Putamen (tissue), 1 donor: Measurements from ENCODE around the gene FCER1G.

Source experiments
- DNase-seq: peaks from one replicate; pipeline ENCODE4 v3.0.0-alpha.2; 2016; ENCODE audit warnings: low spot score

Gene FCER1G

DNA sequence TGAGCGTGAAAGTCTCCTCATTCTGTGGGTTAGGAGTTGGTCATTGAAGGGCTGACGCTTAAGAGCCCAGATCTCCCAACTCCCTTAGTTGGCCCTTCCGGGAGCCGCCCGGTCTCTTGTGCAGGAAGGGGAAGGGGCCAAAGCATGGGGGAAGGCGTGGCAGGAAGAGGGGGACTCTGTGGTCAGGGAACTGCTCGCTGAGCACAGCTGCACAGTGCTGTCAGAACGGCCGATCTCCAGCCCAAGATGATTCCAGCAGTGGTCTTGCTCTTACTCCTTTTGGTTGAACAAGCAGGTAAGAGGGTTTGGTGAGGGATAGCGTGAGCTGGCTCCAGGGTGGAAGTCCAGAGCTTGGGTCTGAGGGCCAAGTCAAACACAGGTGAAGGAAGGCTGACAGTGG, at the start of gene FCER1G:
Gene FCER1G (plus strand): TSS at position 220 of the 400 bp plus-strand sequence. CDS start 27 bp downstream, at position 247.
- no peak for DNase-seq

DNA sequence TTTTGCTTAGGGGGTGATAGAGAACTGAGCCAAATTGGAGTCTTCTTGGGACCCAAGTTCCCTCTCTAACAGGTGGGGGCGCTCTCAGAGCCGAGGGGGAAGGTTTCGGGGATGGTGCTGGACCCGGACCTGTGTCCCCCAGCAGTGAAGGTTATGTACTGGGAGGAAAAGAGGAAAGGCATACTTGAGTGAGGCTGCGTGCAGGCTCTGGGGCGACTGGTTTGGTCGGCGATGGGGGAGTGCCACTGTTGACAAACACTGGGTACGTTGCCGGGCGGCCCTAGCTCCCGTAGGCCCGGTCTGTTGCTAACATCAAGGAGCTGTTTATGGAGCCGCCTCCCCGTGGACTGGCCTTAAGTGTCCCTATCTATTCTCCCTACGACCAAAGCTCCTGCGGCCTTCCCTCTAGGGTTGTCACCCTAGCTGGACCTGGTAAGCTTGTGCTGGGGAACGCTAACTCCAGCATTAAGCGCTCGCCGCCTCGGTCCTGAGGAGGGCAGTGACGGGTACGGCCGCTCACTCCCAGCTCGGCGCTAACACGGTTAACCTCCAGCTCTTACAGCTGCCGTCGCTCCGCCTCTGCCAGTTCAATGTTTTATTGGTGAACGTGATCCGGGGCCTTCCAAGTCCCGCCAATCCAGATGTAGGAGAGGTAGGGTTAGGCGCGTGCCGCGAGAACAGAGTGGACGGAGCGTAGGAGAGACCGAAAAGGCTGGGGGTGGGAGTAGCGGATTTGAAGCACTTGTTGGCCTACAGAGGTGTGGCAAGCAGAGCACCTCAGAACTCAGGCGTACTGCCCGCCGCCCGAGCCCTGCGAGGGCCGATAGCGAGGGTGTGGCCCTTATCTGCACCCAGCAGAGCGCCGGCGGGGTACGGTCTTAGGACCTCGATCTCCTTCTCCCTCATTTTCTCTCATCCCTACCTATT, 49.1 kb upstream of the FCER1G start, which contains the start of gene PPOX:
Gene PPOX (plus strand): TSS at position 685 of the 927 bp plus-strand sequence. CDS start 422 bp downstream, outside the sequence.
- DNase-seq = peak; percentile 99

DNA sequence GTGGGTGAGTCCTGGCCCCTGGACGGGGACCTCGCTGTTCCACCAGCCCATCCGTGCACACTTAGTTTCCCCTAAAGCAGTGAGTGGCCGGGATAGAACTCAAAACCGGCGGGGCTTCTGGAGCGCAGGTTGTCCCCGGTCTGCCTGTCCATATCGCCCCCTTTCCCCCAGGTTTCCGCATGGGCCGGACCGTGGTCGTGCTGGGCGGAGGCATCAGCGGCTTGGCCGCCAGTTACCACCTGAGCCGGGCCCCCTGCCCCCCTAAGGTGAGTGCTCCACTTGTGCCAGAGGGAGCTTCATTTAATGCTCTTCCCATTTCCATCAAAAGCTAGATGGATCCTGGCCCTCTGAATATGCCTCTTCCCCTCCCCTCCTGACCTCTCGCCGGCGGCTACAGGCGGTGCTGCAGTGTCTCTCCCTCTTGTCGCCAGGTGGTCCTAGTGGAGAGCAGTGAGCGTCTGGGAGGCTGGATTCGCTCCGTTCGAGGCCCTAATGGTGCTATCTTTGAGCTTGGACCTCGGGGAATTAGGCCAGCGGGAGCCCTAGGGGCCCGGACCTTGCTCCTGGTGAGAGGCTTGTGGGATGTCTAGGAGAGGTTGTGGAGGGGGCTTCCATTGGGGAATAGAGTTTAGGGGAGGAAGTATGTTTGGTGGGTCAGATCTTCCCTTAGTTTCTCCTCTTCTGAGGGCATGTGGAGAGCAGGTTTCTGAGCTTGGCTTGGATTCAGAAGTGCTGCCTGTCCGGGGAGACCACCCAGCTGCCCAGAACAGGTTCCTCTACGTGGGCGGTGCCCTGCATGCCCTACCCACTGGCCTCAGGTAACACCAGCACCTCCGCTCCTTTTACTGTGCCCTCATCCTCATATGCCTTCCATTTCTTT, 48.2 kb upstream of the FCER1G start:
- no peak for DNase-seq

DNA sequence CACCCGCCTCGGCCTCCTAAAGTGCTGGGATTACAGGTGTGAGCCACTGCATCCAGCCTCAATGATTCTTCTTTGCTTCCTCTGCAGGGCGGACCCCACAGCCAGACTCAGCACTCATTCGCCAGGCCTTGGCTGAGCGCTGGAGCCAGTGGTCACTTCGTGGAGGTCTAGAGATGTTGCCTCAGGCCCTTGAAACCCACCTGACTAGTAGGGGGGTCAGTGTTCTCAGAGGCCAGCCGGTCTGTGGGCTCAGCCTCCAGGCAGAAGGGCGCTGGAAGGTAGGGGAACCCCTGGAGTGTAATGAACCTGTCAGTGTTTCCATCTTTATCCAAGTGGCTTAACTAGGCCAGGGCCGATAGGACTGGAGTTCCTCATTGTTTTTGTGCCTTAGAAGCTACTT, 46.2 kb upstream of the FCER1G start:
- no peak for DNase-seq

DNA sequence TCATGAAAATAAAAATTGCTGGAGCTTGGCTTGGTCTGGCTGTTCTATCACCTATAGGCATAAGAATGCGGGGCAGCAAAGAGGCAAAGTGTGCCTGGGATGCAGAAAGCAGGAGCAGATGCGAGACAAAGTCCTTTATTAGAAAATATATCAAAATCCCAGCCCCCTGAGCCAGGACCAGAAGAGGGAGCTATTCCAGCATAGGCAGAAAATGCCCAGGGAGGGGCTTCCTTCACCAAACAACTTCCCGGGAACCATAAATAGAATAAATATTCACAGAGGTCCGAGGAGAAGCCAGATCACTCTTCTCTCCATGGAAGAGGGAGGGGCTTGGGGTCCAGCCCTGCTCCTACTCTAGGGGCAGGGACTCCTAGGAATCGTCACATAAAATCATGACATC, 43.9 kb upstream of the FCER1G start:
- no peak for DNase-seq

GRCh38 chr1:161171696-161172095, 43.4 kb upstream of the FCER1G start:
- no peak for DNase-seq

DNA sequence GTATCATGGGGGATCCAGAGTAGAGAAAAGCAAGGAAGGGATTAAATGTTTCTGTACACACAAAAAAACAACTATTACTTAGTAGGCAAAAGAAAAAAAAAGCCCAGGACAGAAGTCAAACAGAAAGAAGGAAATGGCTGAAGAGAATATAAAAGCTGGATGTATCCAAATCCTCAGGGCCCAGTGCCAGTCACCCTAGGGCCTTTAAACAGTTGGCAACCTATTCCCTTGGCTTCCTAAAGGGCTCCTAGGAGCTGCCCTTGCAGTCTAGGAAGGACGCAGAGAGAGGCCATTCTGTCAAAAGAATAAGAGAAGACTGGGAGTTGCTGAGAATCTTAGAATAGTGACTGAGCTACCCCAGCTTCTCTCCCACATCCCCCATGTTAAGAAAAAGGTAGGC, 42.7 kb upstream of the FCER1G start:
- no peak for DNase-seq

GRCh38 chr1:161172776-161173376, 42.2 kb upstream of the FCER1G start:
- no peak for DNase-seq

DNA sequence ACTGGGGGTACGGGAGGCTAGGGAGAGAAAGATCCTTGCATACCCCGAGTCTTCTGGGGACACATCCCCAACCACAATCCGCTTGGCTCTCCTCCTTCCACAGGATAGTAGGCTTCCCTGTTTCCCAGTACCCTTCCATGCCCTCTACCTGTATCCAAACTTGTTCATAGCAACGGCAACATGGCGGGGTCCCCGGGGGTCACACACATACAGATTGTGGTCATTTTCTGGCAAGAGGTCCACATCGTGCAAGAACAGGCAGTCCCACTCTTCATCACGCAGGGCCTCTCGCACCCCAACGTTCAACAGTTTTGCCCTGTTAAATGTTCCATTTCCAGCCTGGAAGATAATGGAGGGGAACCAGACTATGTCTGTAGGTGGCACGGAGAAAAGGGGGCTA, 41.4 kb upstream of the FCER1G start:
- no peak for DNase-seq

GRCh38 chr1:161174911-161175310, 40.2 kb upstream of the FCER1G start:
- no peak for DNase-seq

DNA sequence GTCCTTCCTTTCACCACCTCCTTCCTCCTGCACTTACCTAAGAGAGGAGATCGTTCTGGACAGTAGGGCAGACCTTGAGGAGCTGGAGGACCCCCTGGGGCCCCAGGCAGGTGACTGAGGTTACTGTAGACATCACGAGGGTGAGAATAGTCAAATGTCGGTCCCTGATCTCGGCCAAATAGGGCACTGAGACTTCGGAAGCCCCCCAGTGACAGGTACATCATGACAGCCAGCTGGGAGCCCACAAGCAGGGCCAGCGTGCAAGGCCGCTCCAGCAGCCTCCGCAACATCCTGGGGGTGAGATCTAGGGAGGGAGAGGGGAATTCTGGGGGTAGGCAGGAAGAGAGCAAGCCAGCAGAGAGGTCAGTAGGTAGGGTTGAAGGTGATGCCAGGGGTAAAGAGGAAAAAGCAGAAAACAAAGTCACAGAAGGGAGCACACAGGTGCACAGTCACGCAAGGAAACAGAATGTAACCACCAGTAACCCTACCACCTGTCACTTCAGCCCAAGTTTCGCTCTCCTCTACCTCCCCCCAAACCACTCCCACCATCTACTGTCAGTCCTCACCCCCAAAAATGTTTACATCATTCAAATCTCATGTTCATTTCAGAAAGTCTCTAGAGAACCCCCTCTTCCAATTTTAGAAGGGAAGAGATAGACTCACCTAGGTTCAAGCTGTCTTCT, 39.2 kb upstream of the FCER1G start:
- DNase-seq = no peak

GRCh38 chr1:161176468-161177111, 38.5 kb upstream of the FCER1G start:
- no peak for DNase-seq

DNA sequence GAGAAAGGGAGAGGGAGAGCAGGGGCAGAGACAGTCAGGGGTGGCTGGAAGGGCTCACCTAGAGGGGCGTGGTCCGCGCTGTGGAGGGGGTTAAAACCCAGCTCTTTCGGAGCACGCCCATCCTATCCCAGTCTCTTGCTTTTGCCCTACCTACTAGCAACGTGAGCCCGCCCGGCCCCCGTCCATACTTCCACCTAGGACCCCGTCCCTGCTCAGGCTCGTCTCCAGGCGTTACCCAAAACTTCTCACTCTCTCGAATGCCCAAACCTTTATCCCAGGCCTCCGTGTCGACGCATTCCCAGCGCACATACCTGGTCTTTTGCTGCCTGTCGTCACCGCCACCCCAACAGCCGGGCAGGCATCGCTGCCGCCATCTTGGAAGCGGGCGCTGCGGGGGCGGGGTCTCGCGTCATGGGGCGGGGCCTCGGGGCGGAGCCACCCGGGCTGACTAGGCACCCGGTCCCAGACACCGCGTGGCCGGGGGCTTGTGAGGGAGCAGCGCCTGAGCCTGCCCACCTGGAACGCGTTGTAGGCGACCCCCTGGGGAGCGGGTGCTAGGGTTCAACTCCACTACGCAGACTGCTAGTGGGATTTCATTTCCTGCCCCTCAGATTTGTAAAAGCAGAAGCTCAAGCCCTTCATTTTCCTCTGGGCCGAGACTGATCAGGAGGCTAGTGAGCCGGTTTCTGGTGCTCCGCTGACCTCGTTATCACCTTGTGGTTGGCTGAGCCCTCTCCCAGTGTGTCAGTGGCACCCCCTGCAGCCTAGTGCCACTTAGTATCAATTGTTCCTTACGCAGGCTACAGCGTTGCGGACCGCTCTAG, 37.8 kb upstream of the FCER1G start, which contains the start of gene B4GALT3:
Gene B4GALT3 (minus strand): TSS at position 396 of the 824 bp plus-strand sequence. CDS start 1,447 bp downstream, outside the sequence.
- peak; percentile 85 for DNase-seq

DNA sequence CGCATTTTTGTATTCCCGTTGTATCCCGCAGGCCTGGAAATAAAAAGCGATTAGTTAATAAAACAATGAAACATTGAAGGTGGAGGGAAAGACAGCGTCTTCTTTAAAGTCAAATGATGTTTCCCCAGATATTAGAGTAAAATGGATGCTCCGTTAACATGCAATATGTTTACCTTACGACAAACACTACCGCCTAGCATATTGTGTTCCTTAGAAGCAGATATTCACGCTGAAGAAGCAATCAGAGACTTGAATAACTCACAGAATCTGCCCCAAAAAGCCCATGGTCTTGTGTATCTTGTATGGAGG, 37.2 kb upstream of the FCER1G start:
- DNase-seq = no peak

- no peak for DNase-seq
Measured at GRCh38 chr1:161179698-161180097, 35.4 kb upstream of the FCER1G start.

- DNase-seq = no peak
Measured at GRCh38 chr1:161180639-161181038, 34.5 kb upstream of the FCER1G start.

DNA sequence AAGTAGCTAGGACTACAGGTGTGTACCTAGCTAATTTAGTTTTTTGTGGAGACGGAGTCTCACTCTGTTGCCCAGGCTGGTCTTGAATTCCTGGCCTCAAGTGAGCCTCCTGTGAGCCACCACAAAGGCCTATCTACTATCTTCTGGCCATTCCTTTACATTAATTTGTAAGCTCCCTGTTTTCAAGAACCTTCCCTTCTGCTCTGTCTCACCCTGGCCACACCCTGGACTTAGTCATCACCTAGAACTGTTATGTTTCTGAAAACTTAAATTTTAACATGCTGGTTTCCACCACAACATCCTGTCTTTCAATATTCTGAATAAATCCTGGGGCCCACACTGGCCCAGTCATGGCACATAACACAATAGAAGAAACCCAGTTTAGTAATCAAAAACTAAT, 32.9 kb upstream of the FCER1G start:
- no peak for DNase-seq

- peak; percentile 60 for DNase-seq
Measured at GRCh38 chr1:161185282-161185682, 29.8 kb upstream of the FCER1G start.

- DNase-seq = no peak
Measured at GRCh38 chr1:161185732-161186311, 29.3 kb upstream of the FCER1G start.

DNA sequence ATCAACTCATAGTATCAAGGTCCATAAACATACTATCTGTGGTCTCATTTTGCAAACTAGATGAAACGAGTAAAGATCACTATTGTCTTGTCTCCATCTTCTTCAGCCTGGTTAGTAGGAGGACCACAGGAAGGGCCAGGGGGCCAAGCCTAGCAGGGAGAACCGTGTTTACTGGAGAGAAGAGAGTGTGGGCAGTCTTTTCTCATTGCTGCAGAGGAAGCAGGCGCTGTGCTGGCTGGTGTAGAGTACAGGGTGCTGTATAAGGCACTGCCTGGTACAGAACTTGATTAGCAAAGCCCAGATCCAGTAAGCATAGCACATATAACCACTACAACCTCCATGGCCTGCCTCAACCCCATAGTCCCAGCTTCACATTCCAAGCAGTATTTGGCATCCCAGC, 27.8 kb upstream of the FCER1G start:
- DNase-seq = no peak
